GM12873 (cell line): ENCODE measurements around the gene SSNA1.

ENCODE experiments used
- CTCF ChIP-seq: IDR thresholded peaks from 2 replicates; pipeline ENCODE4 v1.5.1; 2012; ENCODE audit warnings: low read depth, mild to moderate bottlenecking, moderate library complexity, low read length, control low read depth; ENCODE audit not compliant: insufficient read depth; ENCODE audit errors: missing control alignments

The SSNA1 gene

GRCh38 chr9:137184881-137185660 lies 3.4 kb upstream of the SSNA1 start:
- no peak for TF ChIP-seq CTCF

GRCh38 chr9:137185921-137186320 lies 2.6 kb upstream of the SSNA1 start:
- TF ChIP-seq CTCF = no peak

- no peak for TF ChIP-seq CTCF
These were observed 2.1 kb upstream of the SSNA1 start for GRCh38 chr9:137186385-137186784.

GRCh38 chr9:137187386-137187785 lies 1.1 kb upstream of the SSNA1 start:
- no peak for TF ChIP-seq CTCF

GRCh38 chr9:137188086-137188489 lies 388 bp upstream of the SSNA1 start:
- no peak for TF ChIP-seq CTCF

GRCh38 chr9:137189297-137190295 lies 1.1 kb downstream of the SSNA1 start:
- TF ChIP-seq CTCF = no peak

- peak; percentile 16 for TF ChIP-seq CTCF
These were observed 1.9 kb downstream of the SSNA1 start for GRCh38 chr9:137190315-137190856.
